ENCODE results near the gene AGBL3. TPM values are rescaled to one million over a fixed set of nuclear protein-coding genes. Genes with fewer than 3 reads are reported as not detected.
"Not testable (repeated sequence)": the region's sequence is repeated elsewhere in the genome, so short reads cannot be mapped to it uniquely, and the experiment has no call there.

AGBL3 gene
- total RNA-seq, 2 donors from 2014 or later: 0.47 to 0.98 TPM

GRCh38 chr7:135035252-135035651 is 48.9 kb downstream of the AGBL3 start:
- DNase-seq: no peak
- Histone ChIP-seq H3K27me3 (no peaks in the 10 kb centered on the region), H3K4me3 (no peak overlapping the region), H3K36me3 (no peaks in the 10 kb centered on the region), H3K4me1 (no peaks in the 10 kb centered on the region), H3K9me3 (no peaks in the 10 kb centered on the region), H3K27ac (no peak overlapping the region), H3K9ac (ENCODE audit: low read depth in 2 of 2, low read length in 2 of 2) (no peak overlapping the region)
- intact Hi-C loops (cut with DNase I): no loop called here
- no peak for TF ChIP-seq CTCF (IDR thresholded peaks at IDR 0.05)

- DNase-seq; H3K4me3 ChIP-seq; H3K9me3 ChIP-seq; H3K27ac ChIP-seq; H3K9ac ChIP-seq (ENCODE audit: low read depth in 2 of 2, low read length in 2 of 2); H3K36me3 ChIP-seq; H3K4me1 ChIP-seq; H3K27me3 ChIP-seq; intact Hi-C loops (cut with DNase I): not testable (repeated sequence)
Observed at GRCh38 chr7:135067017-135067416, 80.7 kb downstream of the AGBL3 start.

- TF ChIP-seq CTCF (IDR thresholded peaks at IDR 0.05): no peak
- no peak for DNase-seq
- H3K36me3 ChIP-seq: no peaks in the 10 kb centered on the region
- H3K9ac ChIP-seq (ENCODE audit: low read depth in 2 of 2, low read length in 2 of 2): no peak overlapping the region
- intact Hi-C loops (cut with DNase I): no loop called here
- no peak overlapping the region for H3K4me3 ChIP-seq
- H3K4me1 ChIP-seq: no peaks in the 10 kb centered on the region
- no peaks in the 10 kb centered on the region for H3K27me3 ChIP-seq
- H3K9me3 ChIP-seq: no peaks in the 10 kb centered on the region
- H3K27ac ChIP-seq: no peak overlapping the region
Observed at GRCh38 chr7:135074096-135074495, 87.8 kb downstream of the AGBL3 start.

GRCh38 chr7:135074531-135074930 is 88.2 kb downstream of the AGBL3 start:
- DNase-seq: no peak
- TF ChIP-seq CTCF (IDR thresholded peaks at IDR 0.05): no peak
- Histone ChIP-seq H3K27ac (no peak overlapping the region), H3K9ac (ENCODE audit: low read depth in 2 of 2, low read length in 2 of 2) (no peak overlapping the region), H3K4me3 (no peak overlapping the region), H3K9me3 (no peaks in the 10 kb centered on the region), H3K36me3 (no peaks in the 10 kb centered on the region), H3K27me3 (no peaks in the 10 kb centered on the region), H3K4me1 (no peaks in the 10 kb centered on the region)
- intact Hi-C loops (cut with DNase I): no loop called here

- TF ChIP-seq CTCF (IDR thresholded peaks at IDR 0.05): no peak
- intact Hi-C loops (cut with DNase I): no loop called here
- no peaks in the 10 kb centered on the region for H3K4me1 ChIP-seq
Observed at GRCh38 chr7:135075716-135076115, 89.4 kb downstream of the AGBL3 start.

GRCh38 chr7:135076882-135077281 is 90.6 kb downstream of the AGBL3 start:
- Histone ChIP-seq H3K27me3 (no peaks in the 10 kb centered on the region), H3K9ac (ENCODE audit: low read depth in 2 of 2, low read length in 2 of 2) (no peak overlapping the region), H3K4me3 (no peak overlapping the region), H3K9me3 (no peaks in the 10 kb centered on the region), H3K27ac (no peak overlapping the region), H3K36me3 (no peaks in the 10 kb centered on the region), H3K4me1 (no peaks in the 10 kb centered on the region)
- no peak for DNase-seq
- no peak for TF ChIP-seq CTCF (IDR thresholded peaks at IDR 0.05)
- intact Hi-C loops (cut with DNase I): no loop called here

More at GRCh38 chr7:135075716-135076115, 89.4 kb downstream of the AGBL3 start:
- Histone ChIP-seq H3K36me3 (no peaks in the 10 kb centered on the region), H3K4me3 (no peak overlapping the region), H3K27ac (no peak overlapping the region), H3K9me3 (no peaks in the 10 kb centered on the region), H3K27me3 (no peaks in the 10 kb centered on the region), H3K9ac (ENCODE audit: low read depth in 2 of 2, low read length in 2 of 2) (no peak overlapping the region)
- no peak for DNase-seq

All from colonic mucosa (tissue), 4 donors.